Neural crest cell (in vitro differentiated cells): ENCODE measurements around the gene CHD9. TPM values are rescaled to one million over a fixed set of nuclear protein-coding genes. Genes with fewer than 3 reads are reported as not detected.

Experiments used
- DNase-seq: peaks from one replicate; pipeline ENCODE4 v3.0.0; 2021; ENCODE audit warnings: low read depth, mixed read lengths, low spot score
- H3K27ac Mint-ChIP-seq: one replicate; pipeline ENCODE4 v1.8.0; 2021; ENCODE audit warnings: mild to moderate bottlenecking, mixed read lengths; ENCODE audit not compliant: unreplicated experiment
- H3K27me3 Mint-ChIP-seq: 2 replicates; pipeline ENCODE4 v1.8.0; 2021; ENCODE audit warnings: low read depth, mild to moderate bottlenecking, mixed read lengths
- H3K36me3 Mint-ChIP-seq: 2 replicates; pipeline ENCODE4 v1.8.0; 2021; ENCODE audit warnings: low read depth, mild to moderate bottlenecking, mixed read lengths
- H3K4me1 Mint-ChIP-seq: 2 replicates; pipeline ENCODE4 v1.8.0; 2021; ENCODE audit warnings: mixed read lengths
- H3K4me3 Mint-ChIP-seq: one replicate; pipeline ENCODE4 v1.8.0; 2021; ENCODE audit warnings: mild to moderate bottlenecking, mixed read lengths
- H3K9me3 Mint-ChIP-seq: 2 replicates; pipeline ENCODE4 v1.8.0; 2021; ENCODE audit warnings: mixed read lengths
- CTCF ChIP-seq: fragments of 200-600 bp; sonication (generic); conservative IDR thresholded peaks from 2 replicates; pipeline ENCODE4 v1.5.0; 2021; ENCODE audit warnings: antibody characterized with exemption, mild to moderate bottlenecking
- total RNA-seq: library from RNA; stranded (reverse); gene quantifications from 2 replicates; pipeline ENCODE4 v1.2.1, GENCODE V29; 2021

CHD9 gene
- total RNA-seq, 1 donor from 2014 or later, result 76.0 TPM

GRCh38 chr16:53341792-53342191 is 287.0 kb downstream of the CHD9 start:
- no peak overlapping the region for H3K27ac Mint-ChIP-seq
- H3K4me3 Mint-ChIP-seq, result no peak overlapping the region
- no peak for TF ChIP-seq CTCF
- no peaks in the 10 kb centered on the region for H3K36me3 Mint-ChIP-seq
- no peaks in the 10 kb centered on the region for H3K4me1 Mint-ChIP-seq
- peaks cover 2% of the 10 kb centered on the region for H3K9me3 Mint-ChIP-seq
- peaks cover 5% of the 10 kb centered on the region for H3K27me3 Mint-ChIP-seq
- no peak for DNase-seq

GRCh38 chr16:53355064-53355463 is 300.3 kb downstream of the CHD9 start:
- no peaks in the 10 kb centered on the region for H3K27me3 Mint-ChIP-seq

GRCh38 chr16:53356478-53357207 is 301.9 kb downstream of the CHD9 start:
- no peaks in the 10 kb centered on the region for H3K4me1 Mint-ChIP-seq
- no peak for TF ChIP-seq CTCF
- H3K36me3 Mint-ChIP-seq, result no peaks in the 10 kb centered on the region
- DNase-seq, result no peak
- no peak overlapping the region for H3K4me3 Mint-ChIP-seq
- H3K27me3 Mint-ChIP-seq, result no peaks in the 10 kb centered on the region
- no peaks in the 10 kb centered on the region for H3K9me3 Mint-ChIP-seq
- H3K27ac Mint-ChIP-seq, result no peak overlapping the region

More at GRCh38 chr16:53355064-53355463, 300.3 kb downstream of the CHD9 start:
- Mint-ChIP-seq H3K27ac (no peak overlapping the region), H3K36me3 (no peaks in the 10 kb centered on the region), H3K9me3 (no peaks in the 10 kb centered on the region), H3K4me1 (no peaks in the 10 kb centered on the region), H3K4me3 (no peak overlapping the region)
- TF ChIP-seq CTCF, result no peak
- no peak for DNase-seq

- DNase-seq, result no peak
- TF ChIP-seq CTCF, result no peak
- Mint-ChIP-seq H3K36me3 (no peaks in the 10 kb centered on the region), H3K27me3 (no peaks in the 10 kb centered on the region), H3K9me3 (no peaks in the 10 kb centered on the region), H3K4me1 (no peaks in the 10 kb centered on the region), H3K27ac (no peak overlapping the region), H3K4me3 (no peak overlapping the region)
Observed at GRCh38 chr16:53357208-53357586, 302.4 kb downstream of the CHD9 start.

GRCh38 chr16:53357955-53358354 is 303.2 kb downstream of the CHD9 start:
- Mint-ChIP-seq H3K27me3 (no peaks in the 10 kb centered on the region), H3K27ac (no peak overlapping the region), H3K36me3 (no peaks in the 10 kb centered on the region), H3K4me3 (no peak overlapping the region), H3K4me1 (no peaks in the 10 kb centered on the region), H3K9me3 (no peaks in the 10 kb centered on the region)
- no peak for DNase-seq
- no peak for TF ChIP-seq CTCF
